Loucy (cell line): Measurements from ENCODE around the gene ATAD5.

Experiments
- EZH2phosphoT487 ChIP-seq: fragments of 200-600 bp; IDR thresholded peaks from 2 replicates; pipeline ENCODE4 v1.6.1; 2018; ENCODE audit warnings: antibody characterized with exemption, mild to moderate bottlenecking, moderate library complexity, borderline replicate concordance
- TF ChIP-seq, protein P1 (sequence below): fragments of 200-600 bp; sonication (generic); conservative IDR thresholded peaks from 2 replicates; pipeline ENCODE4 v1.5.1; 2014; ENCODE audit warnings: mild to moderate bottlenecking, antibody characterized with exemption, low read length

GRCh38 chr17:30913955-30914354, 82.2 kb downstream of the ATAD5 start:
- TF ChIP-seq, protein P1, sequence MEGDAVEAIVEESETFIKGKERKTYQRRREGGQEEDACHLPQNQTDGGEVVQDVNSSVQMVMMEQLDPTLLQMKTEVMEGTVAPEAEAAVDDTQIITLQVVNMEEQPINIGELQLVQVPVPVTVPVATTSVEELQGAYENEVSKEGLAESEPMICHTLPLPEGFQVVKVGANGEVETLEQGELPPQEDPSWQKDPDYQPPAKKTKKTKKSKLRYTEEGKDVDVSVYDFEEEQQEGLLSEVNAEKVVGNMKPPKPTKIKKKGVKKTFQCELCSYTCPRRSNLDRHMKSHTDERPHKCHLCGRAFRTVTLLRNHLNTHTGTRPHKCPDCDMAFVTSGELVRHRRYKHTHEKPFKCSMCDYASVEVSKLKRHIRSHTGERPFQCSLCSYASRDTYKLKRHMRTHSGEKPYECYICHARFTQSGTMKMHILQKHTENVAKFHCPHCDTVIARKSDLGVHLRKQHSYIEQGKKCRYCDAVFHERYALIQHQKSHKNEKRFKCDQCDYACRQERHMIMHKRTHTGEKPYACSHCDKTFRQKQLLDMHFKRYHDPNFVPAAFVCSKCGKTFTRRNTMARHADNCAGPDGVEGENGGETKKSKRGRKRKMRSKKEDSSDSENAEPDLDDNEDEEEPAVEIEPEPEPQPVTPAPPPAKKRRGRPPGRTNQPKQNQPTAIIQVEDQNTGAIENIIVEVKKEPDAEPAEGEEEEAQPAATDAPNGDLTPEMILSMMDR, result no peak
- no peak for TF ChIP-seq EZH2phosphoT487
